ENCODE results near the gene WNT7B. TPM values are rescaled to one million over a fixed set of nuclear protein-coding genes. Genes with fewer than 3 reads are reported as not detected.

The WNT7B gene
- total RNA-seq, 4 donors from 2014 or later, result 18.7 to 54.4 (median 44.1) TPM

DNA sequence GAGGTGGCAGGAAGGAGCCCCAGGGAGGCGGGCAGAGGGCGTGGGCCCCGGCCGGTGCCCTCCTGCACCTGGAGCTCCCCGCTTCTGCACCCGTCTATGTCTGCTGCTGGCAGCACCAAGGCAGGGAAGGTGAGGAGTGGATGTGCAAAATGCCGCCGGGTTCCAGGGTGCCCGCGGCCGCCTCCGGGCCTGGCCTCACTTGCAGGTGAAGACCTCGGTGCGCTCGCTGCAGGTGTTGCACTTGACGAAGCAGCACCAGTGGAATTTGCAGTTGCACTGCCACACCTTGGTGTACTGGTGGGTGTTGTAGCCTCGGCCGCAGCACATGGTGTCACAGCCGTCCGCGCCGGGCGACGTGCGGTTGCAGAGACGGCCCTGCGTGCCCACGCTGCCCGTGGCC lies 54.3 kb downstream of the WNT7B start:
- Histone ChIP-seq H3K27me3 (peaks cover 8% of the 10 kb centered on the region), H3K4me1 (no peaks in the 10 kb centered on the region), H3K9me3 (no peaks in the 10 kb centered on the region), H3K36me3 (no peaks in the 10 kb centered on the region), H3K27ac (no peak overlapping the region), H3K4me3 (no peak overlapping the region)
- DNase-seq (ENCODE audit: low spot score in 2 of 2), result no peak
- TF ChIP-seq EP300 (IDR thresholded peaks at IDR 0.05) (no peak), POLR2AphosphoS5 (IDR thresholded peaks at IDR 0.05) (no peak), POLR2A (IDR thresholded peaks at IDR 0.05) (no peak)
- TF ChIP-seq, protein P1, sequence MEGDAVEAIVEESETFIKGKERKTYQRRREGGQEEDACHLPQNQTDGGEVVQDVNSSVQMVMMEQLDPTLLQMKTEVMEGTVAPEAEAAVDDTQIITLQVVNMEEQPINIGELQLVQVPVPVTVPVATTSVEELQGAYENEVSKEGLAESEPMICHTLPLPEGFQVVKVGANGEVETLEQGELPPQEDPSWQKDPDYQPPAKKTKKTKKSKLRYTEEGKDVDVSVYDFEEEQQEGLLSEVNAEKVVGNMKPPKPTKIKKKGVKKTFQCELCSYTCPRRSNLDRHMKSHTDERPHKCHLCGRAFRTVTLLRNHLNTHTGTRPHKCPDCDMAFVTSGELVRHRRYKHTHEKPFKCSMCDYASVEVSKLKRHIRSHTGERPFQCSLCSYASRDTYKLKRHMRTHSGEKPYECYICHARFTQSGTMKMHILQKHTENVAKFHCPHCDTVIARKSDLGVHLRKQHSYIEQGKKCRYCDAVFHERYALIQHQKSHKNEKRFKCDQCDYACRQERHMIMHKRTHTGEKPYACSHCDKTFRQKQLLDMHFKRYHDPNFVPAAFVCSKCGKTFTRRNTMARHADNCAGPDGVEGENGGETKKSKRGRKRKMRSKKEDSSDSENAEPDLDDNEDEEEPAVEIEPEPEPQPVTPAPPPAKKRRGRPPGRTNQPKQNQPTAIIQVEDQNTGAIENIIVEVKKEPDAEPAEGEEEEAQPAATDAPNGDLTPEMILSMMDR (IDR thresholded peaks at IDR 0.05), result no peak
- 87% methylated on average over 13 of the region's 29 CpGs for WGBS

DNA sequence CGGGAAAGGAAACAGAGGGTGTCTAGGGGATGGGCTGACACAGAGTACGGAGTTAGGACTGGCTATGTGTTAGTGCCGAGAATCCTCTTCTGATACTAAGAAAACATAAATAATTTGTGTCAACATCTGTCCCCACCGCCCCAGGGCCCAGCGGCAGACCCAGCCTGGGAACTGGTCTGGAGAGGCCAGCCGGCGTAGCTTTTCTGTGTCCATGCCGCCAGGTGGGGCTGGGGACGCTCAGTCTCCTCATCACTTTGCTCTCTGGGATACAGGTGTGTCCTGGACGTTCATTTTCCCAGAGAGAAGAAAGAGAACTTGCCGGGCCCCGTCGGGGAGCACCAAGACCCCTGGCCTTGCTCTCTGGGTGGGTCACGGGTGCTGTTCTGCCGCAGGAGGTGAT lies 54.7 kb downstream of the WNT7B start:
- TF ChIP-seq EP300 (IDR thresholded peaks at IDR 0.05) (no peak), POLR2AphosphoS5 (IDR thresholded peaks at IDR 0.05) (no peak), POLR2A (IDR thresholded peaks at IDR 0.05) (no peak)
- TF ChIP-seq, protein P1 (IDR thresholded peaks at IDR 0.05), result no peak
- peaks cover 8% of the 10 kb centered on the region for H3K27me3 ChIP-seq
- no peaks in the 10 kb centered on the region for H3K4me1 ChIP-seq
- H3K9me3 ChIP-seq, result no peaks in the 10 kb centered on the region
- H3K27ac ChIP-seq, result no peak overlapping the region
- 85% methylated on average over 15 of the region's 15 CpGs for WGBS
- H3K4me3 ChIP-seq, result no peak overlapping the region
- DNase-seq (ENCODE audit: low spot score in 2 of 2), result no peak
- no peaks in the 10 kb centered on the region for H3K36me3 ChIP-seq

DNA sequence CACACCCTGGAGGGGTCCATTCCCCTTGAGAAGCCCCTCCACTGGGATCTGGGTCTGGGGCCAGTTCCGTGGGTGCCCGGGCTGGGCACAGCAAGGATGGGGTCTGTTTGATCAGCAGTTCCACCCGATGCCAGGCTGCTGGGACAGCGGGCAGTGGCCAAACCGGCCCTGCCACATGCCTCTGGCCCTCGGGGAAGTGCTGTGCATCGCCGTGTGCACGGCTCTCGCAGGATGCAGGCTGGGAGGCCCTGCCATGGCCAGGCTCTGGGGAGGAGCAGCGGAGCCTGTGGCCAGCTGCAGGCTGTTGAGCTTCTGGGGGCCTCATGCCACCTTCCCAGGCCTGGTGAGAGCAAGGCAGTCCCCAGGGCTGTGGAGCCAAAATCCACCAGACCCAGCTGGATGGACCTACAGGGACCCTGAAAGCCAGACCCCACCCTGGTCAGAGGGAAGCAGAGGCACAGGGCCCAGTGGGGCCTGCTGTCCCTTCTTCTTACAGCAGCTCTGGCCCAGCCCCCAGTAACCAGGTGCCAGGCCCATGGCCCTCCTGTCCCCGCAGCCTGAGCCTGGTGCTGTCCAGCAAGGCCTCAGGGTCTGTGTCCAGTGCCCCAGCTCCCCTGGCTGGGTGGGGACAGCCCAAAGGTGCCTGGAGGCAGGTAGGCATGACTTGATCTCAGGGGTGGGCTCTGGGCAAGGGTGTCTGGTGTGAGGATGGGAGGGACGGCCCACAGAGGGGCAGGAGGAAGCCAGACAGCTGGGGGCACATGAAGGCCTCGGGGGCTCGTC lies 57.3 kb downstream of the WNT7B start:
- no peak for TF ChIP-seq EP300 (IDR thresholded peaks at IDR 0.05)
- no peak for TF ChIP-seq POLR2A (IDR thresholded peaks at IDR 0.05)
- TF ChIP-seq POLR2AphosphoS5 (IDR thresholded peaks at IDR 0.05), result no peak
- TF ChIP-seq, protein P1 (IDR thresholded peaks at IDR 0.05), result no peak
- H3K27ac ChIP-seq, result no peak overlapping the region
- H3K27me3 ChIP-seq, result peaks cover 8% of the 10 kb centered on the region
- H3K36me3 ChIP-seq, result no peaks in the 10 kb centered on the region
- H3K9me3 ChIP-seq, result no peaks in the 10 kb centered on the region
- no peak for DNase-seq (ENCODE audit: low spot score in 2 of 2)
- no peak overlapping the region for H3K4me3 ChIP-seq
- no peaks in the 10 kb centered on the region for H3K4me1 ChIP-seq
- 56% methylated on average over 6 of the region's 15 CpGs for WGBS

DNA sequence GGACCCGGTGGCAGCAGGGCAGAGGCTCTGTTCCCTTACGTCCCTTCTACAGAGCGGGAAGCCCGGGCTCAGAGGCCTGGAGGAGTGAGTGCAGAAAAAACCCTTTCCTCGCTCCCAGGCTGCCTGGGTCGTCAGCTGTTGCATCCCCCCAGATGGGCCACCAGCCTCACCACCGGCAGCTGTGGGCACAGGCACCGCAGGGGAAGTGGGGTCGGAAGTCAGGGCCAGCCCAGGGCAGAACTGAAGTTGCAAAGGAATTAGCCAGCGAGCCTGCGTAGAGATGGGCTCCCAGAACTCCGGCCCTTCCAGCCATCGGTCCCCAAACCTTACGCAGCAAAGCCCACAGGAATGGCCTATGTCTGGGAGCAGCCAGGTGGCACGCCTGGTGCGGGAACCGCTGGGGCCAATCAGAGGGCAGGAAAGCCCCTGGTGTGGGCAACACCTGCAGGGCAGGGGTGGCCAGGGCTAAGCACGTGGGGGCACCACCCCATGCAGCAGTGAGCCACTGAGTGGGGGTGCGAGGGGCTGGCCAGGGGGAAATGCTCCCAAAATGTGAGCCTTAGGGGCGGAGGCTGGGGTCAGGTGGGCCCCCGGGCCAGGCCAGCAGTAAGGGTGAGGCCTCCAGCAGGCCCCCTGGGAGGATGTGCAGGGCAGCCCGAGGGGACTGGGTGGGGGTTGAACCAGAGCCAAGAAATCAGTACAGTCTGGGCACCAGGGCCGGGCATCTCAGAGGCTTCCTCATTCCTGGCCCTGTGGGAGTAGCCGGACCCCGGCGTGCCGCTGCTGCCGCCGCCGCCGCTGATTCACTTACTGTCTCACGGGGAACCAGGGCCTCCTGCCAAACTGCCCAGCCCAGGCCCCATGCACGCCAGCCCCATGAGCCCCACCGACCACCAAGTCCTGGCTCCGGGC lies 58.2 kb downstream of the WNT7B start:
- DNase-seq (ENCODE audit: low spot score in 2 of 2), result no peak

More for the DNA sequence above, 58.2 kb downstream of the WNT7B start:
- no peak for TF ChIP-seq POLR2A (IDR thresholded peaks at IDR 0.05)
- no peak for TF ChIP-seq EP300 (IDR thresholded peaks at IDR 0.05)
- TF ChIP-seq POLR2AphosphoS5 (IDR thresholded peaks at IDR 0.05), result no peak
- TF ChIP-seq, protein P1 (IDR thresholded peaks at IDR 0.05), result no peak
- 69% methylated on average over 21 of the region's 35 CpGs for WGBS
- Histone ChIP-seq H3K27me3 (peaks cover 8% of the 10 kb centered on the region), H3K4me3 (no peak overlapping the region), H3K4me1 (no peaks in the 10 kb centered on the region), H3K27ac (no peak overlapping the region), H3K36me3 (no peaks in the 10 kb centered on the region), H3K9me3 (no peaks in the 10 kb centered on the region)

Data from suprapubic skin (tissue), 4 donors.